Ishikawa (cell line): ENCODE measurements around the gene PIGL.

Experiments used
- CEBPB ChIP-seq: IDR thresholded peaks from 2 replicates; pipeline ENCODE4 v1.6.1; 2012
- CREB1 ChIP-seq: IDR thresholded peaks from 2 replicates; pipeline ENCODE4 v1.6.1; 2012; ENCODE audit warnings: low read depth
- EGR1 ChIP-seq: IDR thresholded peaks from 2 replicates; pipeline ENCODE4 v1.6.1; 2012
- EP300 ChIP-seq: IDR thresholded peaks from 2 replicates; pipeline ENCODE4 v1.6.1; 2012; ENCODE audit warnings: borderline replicate concordance
- FOXM1 ChIP-seq: IDR thresholded peaks from 2 replicates; pipeline ENCODE4 v1.6.1; 2012; ENCODE audit warnings: low read depth, borderline replicate concordance
- NFIC ChIP-seq: IDR thresholded peaks from 2 replicates; pipeline ENCODE4 v1.6.1; 2012
- RAD21 ChIP-seq: IDR thresholded peaks from 2 replicates; pipeline ENCODE4 v1.6.1; 2012; ENCODE audit warnings: low read depth
- TAF1 ChIP-seq: IDR thresholded peaks from 2 replicates; pipeline ENCODE4 v1.6.1; 2012; ENCODE audit warnings: low read depth, mild to moderate bottlenecking
- TCF12 ChIP-seq: IDR thresholded peaks from 2 replicates; pipeline ENCODE4 v1.6.1; 2012; ENCODE audit warnings: low read depth
- TEAD4 ChIP-seq: IDR thresholded peaks from 2 replicates; pipeline ENCODE4 v1.6.1; 2012
- YY1 ChIP-seq: IDR thresholded peaks from 2 replicates; pipeline ENCODE4 v1.6.1; 2012; ENCODE audit warnings: low read depth
- ZBTB7A ChIP-seq: IDR thresholded peaks from 2 replicates; pipeline ENCODE4 v1.6.1; 2012; ENCODE audit warnings: low read depth
- TF ChIP-seq, protein P1 (sequence below): IDR thresholded peaks from 2 replicates; pipeline ENCODE4 v1.6.1; 2012; ENCODE audit warnings: low read depth, mild to moderate bottlenecking
- TF ChIP-seq, protein P2 (sequence below): IDR thresholded peaks from 2 replicates; pipeline ENCODE4 v1.6.1; 2012
- TF ChIP-seq, protein P3 (sequence below): IDR thresholded peaks from 2 replicates; pipeline ENCODE4 v1.6.1; 2012

The PIGL gene

DNA sequence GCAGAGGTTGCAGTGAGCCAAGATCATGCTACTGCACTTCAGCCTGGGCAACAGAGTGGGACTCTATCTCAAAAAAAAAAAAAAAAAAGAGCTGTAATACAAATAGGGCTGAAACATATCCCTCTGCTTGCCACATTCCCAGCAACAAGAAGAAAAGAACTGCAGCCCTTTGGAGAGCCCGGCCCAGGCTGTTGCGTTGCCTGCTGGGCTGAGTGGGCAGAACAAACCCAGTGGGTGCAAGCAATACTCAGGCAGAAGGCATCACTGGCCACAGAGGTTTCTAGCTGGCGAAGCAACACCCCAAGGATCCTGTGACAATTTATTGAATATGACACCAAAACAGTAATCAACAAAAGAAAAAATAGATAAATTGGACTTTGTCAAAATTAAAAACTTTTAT, 44.0 kb downstream of the PIGL start:
- no peak for TF ChIP-seq CREB1
- no peak for TF ChIP-seq EGR1
- TF ChIP-seq ZBTB7A, result no peak
- no peak for TF ChIP-seq RAD21
- TF ChIP-seq TCF12, result no peak
- TF ChIP-seq EP300, result no peak
- TF ChIP-seq, protein P1, sequence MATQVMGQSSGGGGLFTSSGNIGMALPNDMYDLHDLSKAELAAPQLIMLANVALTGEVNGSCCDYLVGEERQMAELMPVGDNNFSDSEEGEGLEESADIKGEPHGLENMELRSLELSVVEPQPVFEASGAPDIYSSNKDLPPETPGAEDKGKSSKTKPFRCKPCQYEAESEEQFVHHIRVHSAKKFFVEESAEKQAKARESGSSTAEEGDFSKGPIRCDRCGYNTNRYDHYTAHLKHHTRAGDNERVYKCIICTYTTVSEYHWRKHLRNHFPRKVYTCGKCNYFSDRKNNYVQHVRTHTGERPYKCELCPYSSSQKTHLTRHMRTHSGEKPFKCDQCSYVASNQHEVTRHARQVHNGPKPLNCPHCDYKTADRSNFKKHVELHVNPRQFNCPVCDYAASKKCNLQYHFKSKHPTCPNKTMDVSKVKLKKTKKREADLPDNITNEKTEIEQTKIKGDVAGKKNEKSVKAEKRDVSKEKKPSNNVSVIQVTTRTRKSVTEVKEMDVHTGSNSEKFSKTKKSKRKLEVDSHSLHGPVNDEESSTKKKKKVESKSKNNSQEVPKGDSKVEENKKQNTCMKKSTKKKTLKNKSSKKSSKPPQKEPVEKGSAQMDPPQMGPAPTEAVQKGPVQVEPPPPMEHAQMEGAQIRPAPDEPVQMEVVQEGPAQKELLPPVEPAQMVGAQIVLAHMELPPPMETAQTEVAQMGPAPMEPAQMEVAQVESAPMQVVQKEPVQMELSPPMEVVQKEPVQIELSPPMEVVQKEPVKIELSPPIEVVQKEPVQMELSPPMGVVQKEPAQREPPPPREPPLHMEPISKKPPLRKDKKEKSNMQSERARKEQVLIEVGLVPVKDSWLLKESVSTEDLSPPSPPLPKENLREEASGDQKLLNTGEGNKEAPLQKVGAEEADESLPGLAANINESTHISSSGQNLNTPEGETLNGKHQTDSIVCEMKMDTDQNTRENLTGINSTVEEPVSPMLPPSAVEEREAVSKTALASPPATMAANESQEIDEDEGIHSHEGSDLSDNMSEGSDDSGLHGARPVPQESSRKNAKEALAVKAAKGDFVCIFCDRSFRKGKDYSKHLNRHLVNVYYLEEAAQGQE, result no peak
- TF ChIP-seq, protein P2, sequence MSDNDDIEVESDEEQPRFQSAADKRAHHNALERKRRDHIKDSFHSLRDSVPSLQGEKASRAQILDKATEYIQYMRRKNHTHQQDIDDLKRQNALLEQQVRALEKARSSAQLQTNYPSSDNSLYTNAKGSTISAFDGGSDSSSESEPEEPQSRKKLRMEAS, result no peak
- TF ChIP-seq TAF1, result no peak
- no peak for TF ChIP-seq TEAD4
- TF ChIP-seq NFIC, result no peak
- TF ChIP-seq, protein P3, sequence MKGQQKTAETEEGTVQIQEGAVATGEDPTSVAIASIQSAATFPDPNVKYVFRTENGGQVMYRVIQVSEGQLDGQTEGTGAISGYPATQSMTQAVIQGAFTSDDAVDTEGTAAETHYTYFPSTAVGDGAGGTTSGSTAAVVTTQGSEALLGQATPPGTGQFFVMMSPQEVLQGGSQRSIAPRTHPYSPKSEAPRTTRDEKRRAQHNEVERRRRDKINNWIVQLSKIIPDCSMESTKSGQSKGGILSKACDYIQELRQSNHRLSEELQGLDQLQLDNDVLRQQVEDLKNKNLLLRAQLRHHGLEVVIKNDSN, result no peak

DNA sequence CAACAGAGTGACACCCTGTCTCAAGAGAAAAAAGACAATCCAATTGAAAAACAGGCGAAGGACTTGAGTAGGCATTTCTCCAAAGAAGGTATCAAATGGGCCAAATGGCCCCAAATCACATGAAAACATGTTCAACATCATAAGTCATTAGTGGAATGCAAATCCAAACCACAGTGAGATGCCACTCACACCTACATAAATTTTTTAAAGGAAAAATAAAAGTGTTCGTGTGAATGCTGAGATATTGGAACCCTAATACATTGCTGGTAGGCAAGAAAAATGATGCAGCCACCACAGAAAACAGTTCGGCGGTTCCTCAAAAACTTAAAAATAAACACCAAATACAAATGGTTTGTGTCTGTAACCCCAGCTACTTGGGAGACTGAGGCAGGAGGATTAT, 45.2 kb downstream of the PIGL start:
- TF ChIP-seq ZBTB7A (no peak), TCF12 (no peak), TAF1 (no peak), EP300 (no peak)
- TF ChIP-seq, protein P1, result no peak

DNA sequence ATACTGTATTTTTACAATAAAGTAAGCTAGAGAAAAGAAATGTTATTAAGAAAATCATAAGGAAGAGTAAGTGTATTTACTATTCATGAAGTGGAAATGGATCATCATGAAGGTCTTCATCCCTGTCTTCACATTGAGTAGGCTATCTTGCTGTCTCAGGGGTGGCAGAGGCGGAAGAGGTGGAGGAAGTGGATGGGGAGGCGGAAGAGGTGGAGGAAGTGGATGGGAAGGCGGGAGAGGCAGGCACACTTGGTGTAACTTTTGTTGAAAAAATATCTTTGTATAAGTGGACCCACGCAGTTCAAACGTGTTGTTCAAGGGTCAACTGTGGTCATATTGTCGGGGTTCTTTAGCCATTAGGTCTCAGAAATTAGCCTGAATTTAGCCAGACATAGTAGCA, 50.2 kb downstream of the PIGL start:
- TF ChIP-seq EP300 (no peak), EGR1 (no peak), TCF12 (no peak), CREB1 (no peak), YY1 (no peak), FOXM1 (no peak), ZBTB7A (no peak), NFIC (no peak), TEAD4 (no peak), RAD21 (no peak), CEBPB (no peak), TAF1 (no peak)
- TF ChIP-seq, protein P1, result no peak
- TF ChIP-seq, protein P3, result no peak
- TF ChIP-seq, protein P2, result no peak

DNA sequence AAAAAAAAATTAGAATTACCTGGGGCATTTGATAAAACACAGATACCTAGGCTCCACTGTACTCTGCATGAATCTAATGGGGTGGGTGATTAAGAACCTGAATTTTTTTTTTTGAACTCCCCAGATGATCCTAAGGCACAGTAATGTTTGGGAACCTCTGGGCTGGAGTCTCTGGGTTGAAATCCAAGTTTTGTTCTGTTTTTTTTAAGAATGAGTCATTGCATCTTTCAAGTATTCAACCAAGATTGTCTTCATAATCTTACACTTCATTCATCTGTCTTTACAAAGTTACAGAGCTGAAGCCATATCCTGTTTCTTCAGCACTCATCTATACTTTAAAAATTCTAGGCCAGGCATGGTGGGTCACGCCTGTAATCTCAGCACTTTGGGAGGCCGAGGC, 52.6 kb downstream of the PIGL start:
- TF ChIP-seq TCF12 (no peak), RAD21 (no peak), EGR1 (no peak), TEAD4 (no peak)
- TF ChIP-seq, protein P3, result no peak
- TF ChIP-seq, protein P2, result no peak
